HEK293T (cell line): Measurements from ENCODE around the gene RAB6C.
"Not testable (repeated sequence)": the region's sequence is repeated elsewhere in the genome, so short reads cannot be mapped to it uniquely, and the experiment has no call there.

Experiments
- ARNT ChIP-seq: fragments of 450-650 bp; IDR thresholded peaks from 2 replicates; pipeline ENCODE4 v1.6.1; 2017; ENCODE audit warnings: mild to moderate bottlenecking
- CTBP1 ChIP-seq: fragments of 450-650 bp; IDR thresholded peaks from 2 replicates; pipeline ENCODE4 v1.6.1; 2016; ENCODE audit warnings: borderline replicate concordance
- FOXA1 ChIP-seq: fragments of 450-650 bp; IDR thresholded peaks from 2 replicates; pipeline ENCODE4 v1.6.1; 2016; ENCODE audit warnings: mild to moderate bottlenecking
- FOXK2 ChIP-seq: fragments of 450-650 bp; IDR thresholded peaks from 2 replicates; pipeline ENCODE4 v1.6.1; 2016; ENCODE audit warnings: mild to moderate bottlenecking
- L3MBTL2 ChIP-seq: fragments of 450-650 bp; conservative IDR thresholded peaks from 2 replicates; pipeline ENCODE4 v1.6.1; 2016; ENCODE audit warnings: mild to moderate bottlenecking
- LEF1 ChIP-seq: fragments of 450-650 bp; IDR thresholded peaks from 2 replicates; pipeline ENCODE4 v1.6.1; 2017; ENCODE audit warnings: mild to moderate bottlenecking, borderline replicate concordance
- NFRKB ChIP-seq: fragments of 450-650 bp; IDR thresholded peaks from 2 replicates; pipeline ENCODE4 v1.6.1; 2016; ENCODE audit warnings: mild to moderate bottlenecking, moderate library complexity
- PKNOX1 ChIP-seq: fragments of 450-650 bp; IDR thresholded peaks from 2 replicates; pipeline ENCODE4 v1.6.1; 2016
- SP1 ChIP-seq: fragments of 450-650 bp; IDR thresholded peaks from 2 replicates; pipeline ENCODE4 v1.6.1; 2017
- TARDBP ChIP-seq: fragments of 450-650 bp; IDR thresholded peaks from 2 replicates; pipeline ENCODE4 v1.6.1; 2016

- not testable (repeated sequence) for TF ChIP-seq LEF1, SP1, FOXK2, ARNT, L3MBTL2, TARDBP, PKNOX1, FOXA1, NFRKB, CTBP1
Measured at GRCh38 chr2:129947712-129948111, 31.8 kb upstream of the RAB6C start.
